ENCODE data around the gene SGCA. TPM values are rescaled to one million over a fixed set of nuclear protein-coding genes. Genes with fewer than 3 reads are reported as not detected.
A peak's percentile ranks its signal among the peaks of the same experiment; 100 is the strongest.

The SGCA gene
- total RNA-seq, 4 donors from 2014 or later, result 72.7 to 145 (median 82.8) TPM

DNA sequence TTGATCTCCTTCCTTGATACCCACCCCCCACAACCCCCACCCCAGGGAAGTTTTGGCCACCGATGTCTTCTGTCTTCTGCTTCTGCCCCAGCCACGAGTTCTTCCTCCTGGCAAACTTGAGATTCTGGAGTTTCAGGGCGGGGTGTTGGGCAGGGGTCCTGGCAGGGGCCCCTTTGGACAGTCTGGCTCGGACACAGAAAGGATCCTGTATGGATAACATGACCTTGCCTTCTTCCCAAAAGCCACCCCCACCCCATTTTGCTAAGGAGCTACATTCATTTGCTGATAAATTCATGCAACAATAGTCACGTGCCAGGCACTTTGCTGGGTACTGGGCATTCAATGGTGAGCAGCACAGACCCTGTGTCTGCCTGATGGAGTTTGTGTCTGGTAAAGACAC is 41.5 kb downstream of the SGCA start:
- intact Hi-C loops (cut with DNase I), result no loop called here
- Histone ChIP-seq H3K9me3 (no peaks in the 10 kb centered on the region), H3K27me3 (no peaks in the 10 kb centered on the region), H3K27ac (replicated peaks in 1 of 4) (peak overlapping the region; percentile 29 to 53 (median 38)), H3K4me3 (peak overlapping the region in 1 of 4 donors; percentile 22), H3K36me3 (no peaks in the 10 kb centered on the region), H3K4me1 (peaks cover 24 to 89% (median 67%) of the 10 kb centered on the region in 4 donors)
- 56% methylated on average over 4 of the region's 5 CpGs for WGBS
- DNase-seq (ENCODE audit: extremely low spot score), result no peak
- TF ChIP-seq POLR2AphosphoS5 (IDR thresholded peaks at IDR 0.05) (no peak), CTCF (IDR thresholded peaks at IDR 0.05) (no peak), POLR2A (IDR thresholded peaks at IDR 0.05; ENCODE audit: low read depth) (no peak), EP300 (IDR thresholded peaks at IDR 0.05) (no peak)

- WGBS, result 92% methylated on average over 8 of the region's 8 CpGs
- Histone ChIP-seq H3K27me3 (no peaks in the 10 kb centered on the region), H3K4me1 (peaks cover 24 to 91% (median 70%) of the 10 kb centered on the region in 4 donors), H3K27ac (replicated peaks in 1 of 4) (peak overlapping the region in 3 of 4 donors; percentile 85 to 89 (median 87)), H3K36me3 (no peaks in the 10 kb centered on the region), H3K4me3 (no peak overlapping the region), H3K9me3 (no peaks in the 10 kb centered on the region)
- no peak for TF ChIP-seq POLR2AphosphoS5 (IDR thresholded peaks at IDR 0.05)
- no peak for TF ChIP-seq EP300 (IDR thresholded peaks at IDR 0.05)
- no peak for TF ChIP-seq CTCF (IDR thresholded peaks at IDR 0.05)
- no peak for TF ChIP-seq POLR2A (IDR thresholded peaks at IDR 0.05; ENCODE audit: low read depth)
- intact Hi-C loops (cut with DNase I), result no loop called here
- DNase-seq (ENCODE audit: extremely low spot score), result no peak
Observed at GRCh38 chr17:50207792-50208567, 42.2 kb downstream of the SGCA start.

- 85% methylated on average over 3 of the region's 3 CpGs for WGBS
- Histone ChIP-seq H3K9me3 (no peaks in the 10 kb centered on the region), H3K36me3 (no peaks in the 10 kb centered on the region), H3K4me3 (no peak overlapping the region), H3K4me1 (peaks cover 24 to 88% (median 67%) of the 10 kb centered on the region in 4 donors), H3K27ac (replicated peaks in 1 of 4) (peak overlapping the region; percentile 81 to 89 (median 86)), H3K27me3 (no peaks in the 10 kb centered on the region)
- no peak for DNase-seq (ENCODE audit: extremely low spot score)
- TF ChIP-seq CTCF (IDR thresholded peaks at IDR 0.05) (no peak), POLR2A (IDR thresholded peaks at IDR 0.05; ENCODE audit: low read depth) (no peak), POLR2AphosphoS5 (IDR thresholded peaks at IDR 0.05) (no peak), EP300 (IDR thresholded peaks at IDR 0.05) (no peak)
- intact Hi-C loops (cut with DNase I), result no loop called here
Observed at GRCh38 chr17:50208611-50209061, 42.8 kb downstream of the SGCA start.

- peaks cover 24 to 85% (median 65%) of the 10 kb centered on the region in 4 donors for H3K4me1 ChIP-seq
- WGBS, result 74% methylated on average over 6 of the region's 6 CpGs
- TF ChIP-seq EP300 (IDR thresholded peaks at IDR 0.05), result no peak
- no peak for TF ChIP-seq CTCF (IDR thresholded peaks at IDR 0.05)
- no peak for TF ChIP-seq POLR2AphosphoS5 (IDR thresholded peaks at IDR 0.05)
- no peak for TF ChIP-seq POLR2A (IDR thresholded peaks at IDR 0.05; ENCODE audit: low read depth)
Observed at GRCh38 chr17:50209133-50209471, 43.3 kb downstream of the SGCA start.

More at GRCh38 chr17:50209133-50209471, 43.3 kb downstream of the SGCA start:
- H3K27me3 ChIP-seq, result no peaks in the 10 kb centered on the region
- DNase-seq (ENCODE audit: extremely low spot score), result no peak
- intact Hi-C loops (cut with DNase I), result no loop called here
- H3K4me3 ChIP-seq, result no peak overlapping the region
- no peaks in the 10 kb centered on the region for H3K9me3 ChIP-seq
- H3K27ac ChIP-seq (replicated peaks in 1 of 4), result peak overlapping the region; percentile 81 to 89 (median 86)
- no peaks in the 10 kb centered on the region for H3K36me3 ChIP-seq

All from esophagus muscularis mucosa (tissue), 4 donors.